HepG2 (cell line): ENCODE measurements around the gene CABLES2. TPM values are rescaled to one million over a fixed set of nuclear protein-coding genes. Genes with fewer than 3 reads are reported as not detected.

Experiments
- ADNP ChIP-seq: sonication (generic); formaldehyde crosslinking; IDR thresholded peaks from 2 replicates; pipeline ENCODE4 v1.4.0; 2020; ENCODE audit warnings: missing genetic modification reagents
- AGO2 ChIP-seq: fragments of 200-400 bp; formaldehyde crosslinking; optimal IDR thresholded peaks from 2 replicates; pipeline ENCODE3; 2017; ENCODE audit warnings: mild to moderate bottlenecking, low read depth, low read length, moderate library complexity
- BRCA1 ChIP-seq: sonication (generic); formaldehyde crosslinking; IDR thresholded peaks from 2 replicates; pipeline ENCODE4 v1.4.0; 2020; ENCODE audit warnings: missing genetic modification reagents
- CHD2 ChIP-seq: IDR thresholded peaks from 2 replicates; pipeline ENCODE4 v1.6.1; 2011; ENCODE audit warnings: low read depth, low read length, improper control_type of control experiment
- DMAP1 ChIP-seq: IDR thresholded peaks from 2 replicates; pipeline ENCODE4 v1.6.1; 2016
- EP300 ChIP-seq, 3 experiments: sonication (generic) in 1 of 3; formaldehyde crosslinking in 1 of 3; IDR thresholded peaks; 2 replicates each; pipeline versions ENCODE4 v1.5.1 to v1.6.1; 2011 to 2020; ENCODE audit warnings: low read depth in 2 of 3, low read length in 2 of 3, borderline replicate concordance in 1 of 3, improper control_type of control experiment in 1 of 3, mild to moderate bottlenecking in 1 of 3, missing genetic modification reagents in 1 of 3, moderate library complexity in 1 of 3
- HNRNPK ChIP-seq: fragments of 200-400 bp; formaldehyde crosslinking; IDR thresholded peaks from 2 replicates; pipeline ENCODE4 v1.6.1; 2018; ENCODE audit warnings: low read length, low read depth, moderate library complexity, mild to moderate bottlenecking; ENCODE audit not compliant: poor library complexity, severe bottlenecking
- HNRNPL ChIP-seq: fragments of 200-400 bp; formaldehyde crosslinking; IDR thresholded peaks from 2 replicates; pipeline ENCODE4 v1.6.1; 2017; ENCODE audit warnings: mild to moderate bottlenecking, low read depth, low read length
- SRSF1 ChIP-seq: fragments of 200-400 bp; formaldehyde crosslinking; optimal IDR thresholded peaks from 2 replicates; pipeline ENCODE3; 2017; ENCODE audit warnings: mild to moderate bottlenecking, low read depth, low read length, moderate library complexity
- TAF15 ChIP-seq: fragments of 200-400 bp; formaldehyde crosslinking; IDR thresholded peaks from one replicate; pipeline ENCODE4 v1.6.1; 2018; ENCODE audit warnings: mild to moderate bottlenecking, low read depth, low read length; ENCODE audit not compliant: poor library complexity, severe bottlenecking
- TARDBP ChIP-seq: sonication (generic); formaldehyde crosslinking; IDR thresholded peaks from 2 replicates; pipeline ENCODE4 v1.8.0; 2022; ENCODE audit warnings: mild to moderate bottlenecking, missing genetic modification reagents
- ZFP37 ChIP-seq: sonication (generic); formaldehyde crosslinking; IDR thresholded peaks from 2 replicates; pipeline ENCODE4 v1.4.0; 2020; ENCODE audit warnings: missing genetic modification reagents, borderline replicate concordance
- ZNF572 ChIP-seq: sonication (generic); formaldehyde crosslinking; IDR thresholded peaks from 2 replicates; pipeline ENCODE4 v1.5.1; 2020; ENCODE audit warnings: mild to moderate bottlenecking, missing genetic modification reagents
- ZNF878 ChIP-seq: sonication (generic); formaldehyde crosslinking; IDR thresholded peaks from 2 replicates; pipeline ENCODE4 v1.8.1; 2023; ENCODE audit warnings: mild to moderate bottlenecking, missing genetic modification reagents, moderate library complexity
- ZNF891 ChIP-seq: sonication (generic); formaldehyde crosslinking; IDR thresholded peaks from 2 replicates; pipeline ENCODE4 v1.5.0; 2020; ENCODE audit warnings: mild to moderate bottlenecking, missing genetic modification reagents
- ZSCAN20 ChIP-seq: sonication (generic); formaldehyde crosslinking; IDR thresholded peaks from 2 replicates; pipeline ENCODE4 v1.4.0; 2020; ENCODE audit warnings: missing genetic modification reagents, mild to moderate bottlenecking, borderline replicate concordance
- polyA plus RNA-seq, 8 experiments: library from polyadenylated mRNA; depleted of rRNA in 3 of 8; stranded (reverse) in 7 of 8; unstranded in 1 of 8; fragments of >200 nt; fragmentation: Illumina TruSeq in 4 of 8; extraction: Trizol in 4 of 8; gene quantifications; 2 replicates each; pipeline versions ENCODE4 v1.2.1 to v1.2.3, GENCODE V29; 2011 to 2016; ENCODE audit warnings: low read depth in 4 of 8, missing spikeins in 1 of 8, mixed read lengths in 1 of 8; ENCODE audit not compliant: insufficient read depth in 1 of 8
- total RNA-seq, 5 experiments: library from RNA; depleted of rRNA; stranded (reverse); fragments of >200 nt; fragmentation: Illumina TruSeq; extraction: Trizol; gene quantifications; 2 replicates each; pipeline ENCODE4 v1.2.3, GENCODE V29; 2016; ENCODE audit warnings: low read depth in 1 of 5
- TF ChIP-seq, protein P1 (sequence below): sonication (generic); formaldehyde crosslinking; IDR thresholded peaks from 2 replicates; pipeline ENCODE4 v1.4.0; 2020; ENCODE audit warnings: missing genetic modification reagents
- TF ChIP-seq, protein P2 (sequence below): sonication (generic); formaldehyde crosslinking; IDR thresholded peaks from 2 replicates; pipeline ENCODE4 v1.5.0; 2020; ENCODE audit warnings: missing genetic modification reagents, mild to moderate bottlenecking, borderline replicate concordance
- TF ChIP-seq, protein P3 (sequence below), 2 experiments: IDR thresholded peaks; 2 replicates each; pipeline ENCODE4 v1.6.1; 2011 to 2012; ENCODE audit warnings: low read length in 2 of 2, borderline replicate concordance in 1 of 2, low read depth in 1 of 2, mild to moderate bottlenecking in 1 of 2, moderate library complexity in 1 of 2

The CABLES2 gene
- total and polyA plus RNA-seq, 2 of the 13 experiments (the other 11 are each of a cell fraction or from before 2014, with no cell fraction given): 5.2 to 9.7 TPM

DNA sequence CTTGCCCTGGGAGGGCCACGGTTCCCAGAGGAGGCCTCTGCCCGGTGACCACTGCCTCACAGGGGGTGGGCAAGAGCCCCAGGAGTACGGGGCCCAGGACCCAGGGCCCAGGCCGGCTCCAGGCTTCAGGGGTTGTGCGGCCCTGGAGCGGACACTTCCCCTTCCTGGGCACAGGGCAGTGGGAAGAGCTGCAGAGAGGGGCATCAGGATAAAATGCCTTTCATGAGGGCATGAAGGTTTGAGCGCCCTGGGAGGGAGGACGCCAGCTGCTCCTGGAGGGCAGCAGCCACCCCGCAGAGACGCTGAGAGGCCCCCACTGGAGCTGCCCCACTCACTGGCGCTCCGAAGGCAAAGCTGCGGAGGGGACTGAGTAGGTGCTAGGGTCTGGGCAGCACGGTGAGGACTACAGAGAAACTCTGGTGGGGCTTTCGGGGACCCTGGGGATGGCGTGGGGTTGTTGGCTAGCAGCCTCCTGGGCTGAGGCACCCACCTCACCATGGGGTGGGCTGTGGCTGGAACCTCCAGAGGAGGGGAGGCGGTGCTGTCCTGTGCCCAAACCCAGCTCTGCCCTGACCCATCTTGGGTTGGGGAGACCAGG lies 50.4 kb downstream of the CABLES2 start (continued):
- TF ChIP-seq ZNF572 (CRISPR knock-in tag) (no peak), BRCA1 (CRISPR knock-in tag) (no peak), ZSCAN20 (CRISPR knock-in tag) (no peak), ZNF878 (CRISPR knock-in tag) (no peak), ZNF891 (0 out of 2 replicates have a peak, but pooled peaks have one; percentile 30), HNRNPL (peak; percentile 22; the same call in 1 of the 2 replicates), ADNP (CRISPR knock-in tag) (no peak), TARDBP (CRISPR knock-in tag) (no peak), AGO2 (peak; percentile 29), ZFP37 (CRISPR knock-in tag) (no peak), DMAP1 (no peak), HNRNPK (no peak), TAF15 (peak; percentile 57), SRSF1 (no peak), CHD2 (no peak), EP300 (IDR thresholded peaks at IDR 0.05; ENCODE audit: low read depth in 2 of 2, low read length in 2 of 2) (no peak), EP300 (CRISPR knock-in tag; IDR thresholded peaks at IDR 0.05; ENCODE audit: borderline replicate concordance) (no peak)
- TF ChIP-seq, protein P1, sequence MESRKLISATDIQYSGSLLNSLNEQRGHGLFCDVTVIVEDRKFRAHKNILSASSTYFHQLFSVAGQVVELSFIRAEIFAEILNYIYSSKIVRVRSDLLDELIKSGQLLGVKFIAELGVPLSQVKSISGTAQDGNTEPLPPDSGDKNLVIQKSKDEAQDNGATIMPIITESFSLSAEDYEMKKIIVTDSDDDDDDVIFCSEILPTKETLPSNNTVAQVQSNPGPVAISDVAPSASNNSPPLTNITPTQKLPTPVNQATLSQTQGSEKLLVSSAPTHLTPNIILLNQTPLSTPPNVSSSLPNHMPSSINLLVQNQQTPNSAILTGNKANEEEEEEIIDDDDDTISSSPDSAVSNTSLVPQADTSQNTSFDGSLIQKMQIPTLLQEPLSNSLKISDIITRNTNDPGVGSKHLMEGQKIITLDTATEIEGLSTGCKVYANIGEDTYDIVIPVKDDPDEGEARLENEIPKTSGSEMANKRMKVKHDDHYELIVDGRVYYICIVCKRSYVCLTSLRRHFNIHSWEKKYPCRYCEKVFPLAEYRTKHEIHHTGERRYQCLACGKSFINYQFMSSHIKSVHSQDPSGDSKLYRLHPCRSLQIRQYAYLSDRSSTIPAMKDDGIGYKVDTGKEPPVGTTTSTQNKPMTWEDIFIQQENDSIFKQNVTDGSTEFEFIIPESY (CRISPR knock-in tag): no peak
- TF ChIP-seq, protein P2, sequence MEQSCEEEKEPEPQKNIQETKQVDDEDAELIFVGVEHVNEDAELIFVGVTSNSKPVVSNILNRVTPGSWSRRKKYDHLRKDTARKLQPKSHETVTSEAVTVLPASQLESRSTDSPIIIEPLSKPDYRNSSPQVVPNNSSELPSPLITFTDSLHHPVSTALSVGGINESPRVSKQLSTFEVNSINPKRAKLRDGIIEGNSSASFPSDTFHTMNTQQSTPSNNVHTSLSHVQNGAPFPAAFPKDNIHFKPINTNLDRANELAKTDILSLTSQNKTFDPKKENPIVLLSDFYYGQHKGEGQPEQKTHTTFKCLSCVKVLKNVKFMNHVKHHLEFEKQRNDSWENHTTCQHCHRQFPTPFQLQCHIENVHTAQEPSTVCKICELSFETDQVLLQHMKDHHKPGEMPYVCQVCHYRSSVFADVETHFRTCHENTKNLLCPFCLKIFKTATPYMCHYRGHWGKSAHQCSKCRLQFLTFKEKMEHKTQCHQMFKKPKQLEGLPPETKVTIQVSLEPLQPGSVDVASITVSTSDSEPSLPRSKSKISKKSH (CRISPR knock-in tag): peak; percentile 39; the same call in 1 of the 2 replicates
- TF ChIP-seq, protein P3, sequence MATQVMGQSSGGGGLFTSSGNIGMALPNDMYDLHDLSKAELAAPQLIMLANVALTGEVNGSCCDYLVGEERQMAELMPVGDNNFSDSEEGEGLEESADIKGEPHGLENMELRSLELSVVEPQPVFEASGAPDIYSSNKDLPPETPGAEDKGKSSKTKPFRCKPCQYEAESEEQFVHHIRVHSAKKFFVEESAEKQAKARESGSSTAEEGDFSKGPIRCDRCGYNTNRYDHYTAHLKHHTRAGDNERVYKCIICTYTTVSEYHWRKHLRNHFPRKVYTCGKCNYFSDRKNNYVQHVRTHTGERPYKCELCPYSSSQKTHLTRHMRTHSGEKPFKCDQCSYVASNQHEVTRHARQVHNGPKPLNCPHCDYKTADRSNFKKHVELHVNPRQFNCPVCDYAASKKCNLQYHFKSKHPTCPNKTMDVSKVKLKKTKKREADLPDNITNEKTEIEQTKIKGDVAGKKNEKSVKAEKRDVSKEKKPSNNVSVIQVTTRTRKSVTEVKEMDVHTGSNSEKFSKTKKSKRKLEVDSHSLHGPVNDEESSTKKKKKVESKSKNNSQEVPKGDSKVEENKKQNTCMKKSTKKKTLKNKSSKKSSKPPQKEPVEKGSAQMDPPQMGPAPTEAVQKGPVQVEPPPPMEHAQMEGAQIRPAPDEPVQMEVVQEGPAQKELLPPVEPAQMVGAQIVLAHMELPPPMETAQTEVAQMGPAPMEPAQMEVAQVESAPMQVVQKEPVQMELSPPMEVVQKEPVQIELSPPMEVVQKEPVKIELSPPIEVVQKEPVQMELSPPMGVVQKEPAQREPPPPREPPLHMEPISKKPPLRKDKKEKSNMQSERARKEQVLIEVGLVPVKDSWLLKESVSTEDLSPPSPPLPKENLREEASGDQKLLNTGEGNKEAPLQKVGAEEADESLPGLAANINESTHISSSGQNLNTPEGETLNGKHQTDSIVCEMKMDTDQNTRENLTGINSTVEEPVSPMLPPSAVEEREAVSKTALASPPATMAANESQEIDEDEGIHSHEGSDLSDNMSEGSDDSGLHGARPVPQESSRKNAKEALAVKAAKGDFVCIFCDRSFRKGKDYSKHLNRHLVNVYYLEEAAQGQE (IDR thresholded peaks at IDR 0.05; ENCODE audit: borderline replicate concordance in 1 of 2, low read depth in 1 of 2, low read length in 2 of 2): no peak
